Smooth muscle cell (in vitro differentiated cells): ENCODE measurements around the gene RAB11A. TPM values are rescaled to one million over a fixed set of nuclear protein-coding genes. Genes with fewer than 3 reads are reported as not detected.

Experiments used
- DNase-seq: peaks from one replicate; lab custom pipeline; 2025; ENCODE audit not compliant: unreplicated experiment; lab: John Stamatoyannopoulos, UW
- H2AFZ ChIP-seq: fragments of 200-600 bp; sonication (generic); 2 replicates; pipeline ENCODE4 v1.6.0; 2016; ENCODE audit warnings: antibody characterized with exemption, low read depth, mild to moderate bottlenecking
- H3F3A ChIP-seq: fragments of 200-600 bp; sonication (generic); 2 replicates; pipeline ENCODE4 v1.6.0; 2017; ENCODE audit warnings: antibody characterized with exemption, low read depth
- H3K27ac ChIP-seq: fragments of 200-600 bp; sonication (generic); 2 replicates; pipeline ENCODE4 v1.5.1; 2016; ENCODE audit warnings: low read depth, mild to moderate bottlenecking
- H3K27me3 ChIP-seq: fragments of 200-600 bp; sonication (generic); 2 replicates; pipeline ENCODE4 v1.6.1; 2016; ENCODE audit warnings: low read depth, mild to moderate bottlenecking
- H3K36me3 ChIP-seq: fragments of 200-600 bp; sonication (generic); 2 replicates; pipeline ENCODE4 v1.5.1; 2016; ENCODE audit warnings: low read depth
- H3K4me1 ChIP-seq: fragments of 200-600 bp; sonication (generic); 2 replicates; pipeline ENCODE4 v1.5.1; 2016; ENCODE audit warnings: low read depth
- H3K4me2 ChIP-seq: fragments of 200-600 bp; sonication (generic); 2 replicates; pipeline ENCODE4 v1.6.0; 2016; ENCODE audit warnings: mild to moderate bottlenecking
- H3K4me3 ChIP-seq: fragments of 200-600 bp; sonication (generic); 2 replicates; pipeline ENCODE4 v1.5.1; 2016; ENCODE audit warnings: mild to moderate bottlenecking
- H3K79me2 ChIP-seq: fragments of 200-600 bp; sonication (generic); 2 replicates; pipeline ENCODE4 v1.6.0; 2016; ENCODE audit warnings: low read depth, mild to moderate bottlenecking
- H3K9ac ChIP-seq: fragments of 200-600 bp; sonication (generic); 2 replicates; pipeline ENCODE4 v1.6.0; 2016; ENCODE audit warnings: low read depth
- H3K9me3 ChIP-seq: fragments of 200-600 bp; sonication (generic); replicated peaks from 2 replicates; pipeline ENCODE4 v1.5.1; 2016; ENCODE audit warnings: low read depth
- H4K20me1 ChIP-seq: fragments of 200-600 bp; sonication (generic); 2 replicates; pipeline ENCODE4 v1.6.0; 2016; ENCODE audit warnings: low read depth
- WGBS: methylation state at CpG from one replicate; pipeline ENCODE4 v1.1.7; 2016; ENCODE audit warnings: low lambda C conversion rate; 5-methylcytosine and 5-hydroxymethylcytosine counted together
- polyA plus RNA-seq: library from polyadenylated mRNA; unstranded; fragments of >200 nt; fragmentation: Nextera tagmentation; extraction: Ambion mirVana; gene quantifications from 2 replicates; pipeline ENCODE4 v1.2.1, GENCODE V29; 2016
- total RNA-seq: library from RNA; depleted of rRNA; stranded (reverse); fragments of >200 nt; gene quantifications from 2 replicates; pipeline ENCODE4 v1.2.3, GENCODE V29; 2014
- TF ChIP-seq, protein P1 (sequence below): fragments of 200-600 bp; sonication (generic); IDR thresholded peaks from 2 replicates; pipeline ENCODE4 v1.5.1; 2017; ENCODE audit warnings: borderline replicate concordance, mild to moderate bottlenecking, antibody characterized with exemption; ENCODE audit not compliant: insufficient read depth, poor library complexity, severe bottlenecking

The RAB11A gene
- total and polyA plus RNA-seq, 2 experiments from 2014 or later: 206 to 300 TPM

DNA sequence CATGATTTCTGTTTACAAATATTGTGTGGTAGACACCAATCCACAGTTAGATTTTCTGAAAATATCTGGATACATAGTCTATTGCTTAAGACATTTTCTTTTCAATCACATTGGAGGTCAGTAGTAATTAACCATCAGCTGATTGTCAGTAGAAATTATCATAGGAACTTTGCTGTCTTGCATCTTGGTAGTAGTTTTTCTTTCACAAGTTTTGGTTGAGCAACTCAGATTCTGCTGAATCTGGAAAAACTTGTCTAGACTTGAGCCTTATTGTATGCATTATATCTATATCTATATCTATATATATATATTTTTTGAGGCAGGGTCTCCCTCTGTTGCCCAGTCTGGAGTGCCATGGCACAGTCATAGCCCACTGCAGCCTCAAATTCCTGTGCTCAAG, 4.0 kb downstream of the RAB11A start:
- H3K27ac ChIP-seq: peak overlapping the region; percentile 74
- peaks cover 82% of the 10 kb centered on the region for H3K79me2 ChIP-seq
- H3K4me2 ChIP-seq: no peak overlapping the region
- H3K36me3 ChIP-seq: peaks cover 16% of the 10 kb centered on the region
- H3K9ac ChIP-seq: no peak overlapping the region
- no peak overlapping the region for H2AFZ ChIP-seq
- no peaks in the 10 kb centered on the region for H3K9me3 ChIP-seq
- H3K4me1 ChIP-seq: peaks cover 12% of the 10 kb centered on the region
- TF ChIP-seq, protein P1, sequence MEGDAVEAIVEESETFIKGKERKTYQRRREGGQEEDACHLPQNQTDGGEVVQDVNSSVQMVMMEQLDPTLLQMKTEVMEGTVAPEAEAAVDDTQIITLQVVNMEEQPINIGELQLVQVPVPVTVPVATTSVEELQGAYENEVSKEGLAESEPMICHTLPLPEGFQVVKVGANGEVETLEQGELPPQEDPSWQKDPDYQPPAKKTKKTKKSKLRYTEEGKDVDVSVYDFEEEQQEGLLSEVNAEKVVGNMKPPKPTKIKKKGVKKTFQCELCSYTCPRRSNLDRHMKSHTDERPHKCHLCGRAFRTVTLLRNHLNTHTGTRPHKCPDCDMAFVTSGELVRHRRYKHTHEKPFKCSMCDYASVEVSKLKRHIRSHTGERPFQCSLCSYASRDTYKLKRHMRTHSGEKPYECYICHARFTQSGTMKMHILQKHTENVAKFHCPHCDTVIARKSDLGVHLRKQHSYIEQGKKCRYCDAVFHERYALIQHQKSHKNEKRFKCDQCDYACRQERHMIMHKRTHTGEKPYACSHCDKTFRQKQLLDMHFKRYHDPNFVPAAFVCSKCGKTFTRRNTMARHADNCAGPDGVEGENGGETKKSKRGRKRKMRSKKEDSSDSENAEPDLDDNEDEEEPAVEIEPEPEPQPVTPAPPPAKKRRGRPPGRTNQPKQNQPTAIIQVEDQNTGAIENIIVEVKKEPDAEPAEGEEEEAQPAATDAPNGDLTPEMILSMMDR: no peak
- peaks cover 83% of the 10 kb centered on the region for H4K20me1 ChIP-seq
- H3F3A ChIP-seq: peaks cover 7% of the 10 kb centered on the region
- DNase-seq: no peak
- no peaks in the 10 kb centered on the region for H3K27me3 ChIP-seq
- no peak overlapping the region for H3K4me3 ChIP-seq

GRCh38 chr15:65875458-65875857, 6.2 kb downstream of the RAB11A start:
- no peak overlapping the region for H3K4me3 ChIP-seq
- H3K9ac ChIP-seq: no peak overlapping the region
- peaks cover 12% of the 10 kb centered on the region for H3K4me1 ChIP-seq
- H3K4me2 ChIP-seq: no peak overlapping the region
- no peaks in the 10 kb centered on the region for H3K27me3 ChIP-seq
- peaks cover 90% of the 10 kb centered on the region for H3K79me2 ChIP-seq
- no peak overlapping the region for H2AFZ ChIP-seq
- H4K20me1 ChIP-seq: peaks cover 100% of the 10 kb centered on the region
- H3K36me3 ChIP-seq: peaks cover 35% of the 10 kb centered on the region
- WGBS: 90% methylated on average over 1 of the region's 1 CpG
- peaks cover 7% of the 10 kb centered on the region for H3F3A ChIP-seq
- TF ChIP-seq, protein P1: no peak
- H3K9me3 ChIP-seq: no peaks in the 10 kb centered on the region
- DNase-seq: no peak
- peak overlapping the region; percentile 16 for H3K27ac ChIP-seq

DNA sequence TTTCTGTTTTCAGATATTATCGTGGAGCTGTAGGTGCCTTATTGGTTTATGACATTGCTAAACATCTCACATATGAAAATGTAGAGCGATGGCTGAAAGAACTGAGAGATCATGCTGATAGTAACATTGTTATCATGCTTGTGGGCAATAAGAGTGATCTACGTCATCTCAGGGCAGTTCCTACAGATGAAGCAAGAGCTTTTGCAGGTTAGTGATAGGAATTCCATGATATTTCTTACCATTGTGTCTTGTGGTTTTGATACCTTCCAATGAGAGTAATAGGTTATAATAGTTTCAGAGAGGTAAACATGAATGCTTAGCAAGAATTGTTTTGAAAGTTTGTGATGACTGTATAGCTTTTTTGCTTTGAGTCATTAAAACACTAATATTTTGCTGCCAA, 8.5 kb downstream of the RAB11A start:
- peaks cover 77% of the 10 kb centered on the region for H3K79me2 ChIP-seq

More for the DNA sequence above, 8.5 kb downstream of the RAB11A start:
- WGBS: 87% methylated on average over 3 of the region's 3 CpGs
- Histone ChIP-seq H3K4me3 (no peak overlapping the region), H3K4me2 (no peak overlapping the region), H3K27ac (peak overlapping the region; percentile 50), H3K9ac (no peak overlapping the region), H3K27me3 (no peaks in the 10 kb centered on the region), H3F3A (peaks cover 3% of the 10 kb centered on the region), H3K36me3 (peaks cover 44% of the 10 kb centered on the region), H3K9me3 (no peaks in the 10 kb centered on the region), H2AFZ (no peak overlapping the region), H4K20me1 (peaks cover 98% of the 10 kb centered on the region), H3K4me1 (no peaks in the 10 kb centered on the region)
- TF ChIP-seq, protein P1: no peak
- no peak for DNase-seq
